ENCODE results near the gene DBN1. TPM values are rescaled to one million over a fixed set of nuclear protein-coding genes. Genes with fewer than 3 reads are reported as not detected.

DBN1 gene
- total RNA-seq, 2 donors from 2014 or later, result 7.1 to 13.3 TPM

GRCh38 chr5:177477701-177478477 lies 4.5 kb upstream of the DBN1 start:
- Mint-ChIP-seq H3K4me1 (ENCODE audit: low read depth in 2 of 2) (peaks cover 34 to 42% of the 10 kb centered on the region in 2 donors), H3K27ac (peak overlapping the region; percentile 89 to 97), H3K36me3 (no peaks in the 10 kb centered on the region), H3K9me3 (no peaks in the 10 kb centered on the region), H3K4me3 (no peak overlapping the region), H3K27me3 (peaks cover 7 to 8% of the 10 kb centered on the region in 2 donors)
- DNase-seq (ENCODE audit: low spot score) (no peak), ATAC-seq (no peak)

- Mint-ChIP-seq H3K4me1 (ENCODE audit: low read depth in 2 of 2) (peaks cover 36 to 42% of the 10 kb centered on the region in 2 donors), H3K36me3 (no peaks in the 10 kb centered on the region), H3K9me3 (no peaks in the 10 kb centered on the region), H3K27me3 (peaks cover 7 to 8% of the 10 kb centered on the region in 2 donors), H3K4me3 (no peak overlapping the region), H3K27ac (peak overlapping the region; percentile 22 to 24)
- no peak for ATAC-seq
- no peak for DNase-seq (ENCODE audit: low spot score)
Measured at GRCh38 chr5:177476531-177477233, 3.2 kb upstream of the DBN1 start.

- no peak for ATAC-seq
Measured at GRCh38 chr5:177475563-177476427, 2.4 kb upstream of the DBN1 start.

GRCh38 chr5:177474846-177475562 lies 1.6 kb upstream of the DBN1 start:
- Mint-ChIP-seq H3K4me1 (ENCODE audit: low read depth in 2 of 2) (peaks cover 44 to 45% of the 10 kb centered on the region in 2 donors), H3K4me3 (peak overlapping the region; percentile 80), H3K27me3 (peaks cover 7 to 8% of the 10 kb centered on the region in 2 donors), H3K36me3 (no peaks in the 10 kb centered on the region), H3K9me3 (no peaks in the 10 kb centered on the region), H3K27ac (no peak overlapping the region)
- DNase-seq (ENCODE audit: low spot score) (no peak), ATAC-seq (no peak)

More at GRCh38 chr5:177475563-177476427, 2.4 kb upstream of the DBN1 start:
- H3K4me1 Mint-ChIP-seq (ENCODE audit: low read depth in 2 of 2), result peaks cover 41 to 42% of the 10 kb centered on the region in 2 donors
- peak overlapping the region; percentile 22 to 24 for H3K27ac Mint-ChIP-seq
- no peaks in the 10 kb centered on the region for H3K9me3 Mint-ChIP-seq
- H3K27me3 Mint-ChIP-seq, result peaks cover 7 to 8% of the 10 kb centered on the region in 2 donors
- no peaks in the 10 kb centered on the region for H3K36me3 Mint-ChIP-seq
- peak overlapping the region; percentile 1 for H3K4me3 Mint-ChIP-seq
- DNase-seq (ENCODE audit: low spot score), result no peak

GRCh38 chr5:177474002-177474476 lies 605 bp upstream of the DBN1 start:
- no peaks in the 10 kb centered on the region for H3K9me3 Mint-ChIP-seq
- peaks cover 7 to 8% of the 10 kb centered on the region in 2 donors for H3K27me3 Mint-ChIP-seq
- DNase-seq (ENCODE audit: low spot score), result no peak
- peak overlapping the region in 1 of 2 donors; percentile 64 for H3K27ac Mint-ChIP-seq
- ATAC-seq, result no peak
- no peaks in the 10 kb centered on the region for H3K36me3 Mint-ChIP-seq
- H3K4me3 Mint-ChIP-seq, result peak overlapping the region; percentile 80
- H3K4me1 Mint-ChIP-seq (ENCODE audit: low read depth in 2 of 2), result peaks cover 36 to 40% of the 10 kb centered on the region in 2 donors

- H3K27ac Mint-ChIP-seq, result peak overlapping the region in 1 of 2 donors; percentile 43
Measured at GRCh38 chr5:177472460-177473442, 683 bp downstream of the DBN1 start.

GRCh38 chr5:177471610-177472356 lies 1.7 kb downstream of the DBN1 start:
- Mint-ChIP-seq H3K9me3 (no peaks in the 10 kb centered on the region), H3K27me3 (peaks cover 7 to 8% of the 10 kb centered on the region in 2 donors), H3K36me3 (no peaks in the 10 kb centered on the region), H3K4me3 (peak overlapping the region; percentile 34), H3K27ac (peak overlapping the region in 1 of 2 donors; percentile 43), H3K4me1 (ENCODE audit: low read depth in 2 of 2) (peaks cover 29 to 42% of the 10 kb centered on the region in 2 donors)
- no peak for DNase-seq (ENCODE audit: low spot score)
- ATAC-seq, result peak; percentile 72 to 75

More at GRCh38 chr5:177472460-177473442, 683 bp downstream of the DBN1 start:
- no peak for DNase-seq (ENCODE audit: low spot score)
- Mint-ChIP-seq H3K4me3 (peak overlapping the region; percentile 25), H3K27me3 (peaks cover 7 to 8% of the 10 kb centered on the region in 2 donors), H3K9me3 (no peaks in the 10 kb centered on the region), H3K36me3 (no peaks in the 10 kb centered on the region), H3K4me1 (ENCODE audit: low read depth in 2 of 2) (peaks cover 29 to 42% of the 10 kb centered on the region in 2 donors)
- peak; percentile 57 to 61 for ATAC-seq

- DNase-seq (ENCODE audit: low spot score), result no peak
Measured at GRCh38 chr5:177470759-177471536, 2.5 kb downstream of the DBN1 start.

GRCh38 chr5:177469750-177470525 lies 3.5 kb downstream of the DBN1 start:
- peak overlapping the region in 1 of 2 donors; percentile 50 for H3K27ac Mint-ChIP-seq
- no peaks in the 10 kb centered on the region for H3K9me3 Mint-ChIP-seq
- H3K4me3 Mint-ChIP-seq, result no peak overlapping the region

More at GRCh38 chr5:177470759-177471536, 2.5 kb downstream of the DBN1 start:
- peak overlapping the region; percentile 34 for H3K4me3 Mint-ChIP-seq
- H3K36me3 Mint-ChIP-seq, result no peaks in the 10 kb centered on the region
- H3K27me3 Mint-ChIP-seq, result peaks cover 7 to 8% of the 10 kb centered on the region in 2 donors
- peaks cover 23 to 38% of the 10 kb centered on the region in 2 donors for H3K4me1 Mint-ChIP-seq (ENCODE audit: low read depth in 2 of 2)
- peak in 1 of 2 donors; percentile 32 for ATAC-seq
- H3K9me3 Mint-ChIP-seq, result no peaks in the 10 kb centered on the region
- peak overlapping the region in 1 of 2 donors; percentile 50 for H3K27ac Mint-ChIP-seq

More at GRCh38 chr5:177469750-177470525, 3.5 kb downstream of the DBN1 start:
- DNase-seq (ENCODE audit: low spot score) (no peak), ATAC-seq (no peak)
- Mint-ChIP-seq H3K36me3 (no peaks in the 10 kb centered on the region), H3K27me3 (peaks cover 5 to 8% of the 10 kb centered on the region in 2 donors), H3K4me1 (ENCODE audit: low read depth in 2 of 2) (peaks cover 17 to 34% of the 10 kb centered on the region in 2 donors)

Data from natural killer cell treated with Interleukin-12 subunit alpha and Interleukin-12 subunit beta and Interleukin-15 and Interleukin-18, amount 100 ng/mL, for 72 hours (primary cell).